Astrocyte (in vitro differentiated cells and primary cell): Measurements from ENCODE around the gene GALE.

ENCODE experiments used
- CTCF ChIP-seq: IDR thresholded peaks from 2 replicates; pipeline ENCODE4 v1.5.1; 2011; ENCODE audit warnings: low read depth, mild to moderate bottlenecking, inconsistent platforms, low read length, moderate library complexity; ENCODE audit not compliant: insufficient read depth
- EZH2 ChIP-seq: IDR thresholded peaks from 2 replicates; pipeline ENCODE4 v1.6.1; 2012; ENCODE audit warnings: mild to moderate bottlenecking, low read length, inconsistent platforms; ENCODE audit not compliant: insufficient read depth

- TF ChIP-seq CTCF: no peak
- TF ChIP-seq EZH2: peak; percentile 1
Measured at GRCh38 chr1:23800400-23801337, at the start of gene GALE.
